A673 (cell line): Measurements from ENCODE around the gene LRRK1. TPM values are rescaled to one million over a fixed set of nuclear protein-coding genes. Genes with fewer than 3 reads are reported as not detected.

Experiments used
- BruUV-seq: library from RNA; stranded (reverse); fragments of 400-500 nt; replicated peaks from 2 replicates; lab custom pipeline; 2021; lab: Mats Ljungman, UMichigan
- CTCF ChIA-PET: fragments of 300-600 bp; sonication (Branson Sonifier 250); formaldehyde crosslinking; loops from one replicate; lab custom pipeline; 2022; ENCODE audit warnings: antibody characterized with exemption; lab: Charles Lee
- POLR2A ChIA-PET: fragments of 300-600 bp; sonication (Branson Sonifier 250); formaldehyde crosslinking; loops from one replicate; lab custom pipeline; 2022; ENCODE audit warnings: antibody characterized with exemption; ENCODE audit not compliant: low non-redundant PET; lab: Charles Lee
- DNase-seq: peaks from one replicate; pipeline ENCODE4 v3.0.0-alpha.2; 2015; ENCODE audit warnings: low spot score
- H3K27ac ChIP-seq: fragments of 200-600 bp; sonication (generic); 2 replicates; pipeline ENCODE4 v1.5.1; 2016; ENCODE audit warnings: mixed run types, low read depth, mild to moderate bottlenecking, mixed read lengths, antibody characterized with exemption, low read length; ENCODE audit not compliant: poor library complexity, severe bottlenecking
- H3K27me3 ChIP-seq: fragments of 200-600 bp; sonication (generic); replicated peaks from 2 replicates; pipeline ENCODE4 v1.6.1; 2017; ENCODE audit warnings: mixed run types, low read depth, mild to moderate bottlenecking, mixed read lengths, antibody characterized with exemption, low read length; ENCODE audit not compliant: insufficient read depth, poor library complexity
- H3K36me3 ChIP-seq: fragments of 200-600 bp; sonication (generic); 2 replicates; pipeline ENCODE4 v1.6.1; 2016; ENCODE audit warnings: mixed run types, mild to moderate bottlenecking, mixed read lengths, antibody characterized with exemption, low read length; ENCODE audit not compliant: insufficient read depth, poor library complexity, severe bottlenecking
- H3K4me1 ChIP-seq: fragments of 200-600 bp; sonication (generic); 2 replicates; pipeline ENCODE4 v1.6.1; 2017; ENCODE audit warnings: mixed run types, mild to moderate bottlenecking, mixed read lengths, antibody characterized with exemption, low read length; ENCODE audit not compliant: insufficient read depth, poor library complexity, severe bottlenecking
- H3K4me3 ChIP-seq: fragments of 200-600 bp; sonication (generic); 2 replicates; pipeline ENCODE4 v1.5.1; 2016; ENCODE audit warnings: low read depth, mixed run types, mild to moderate bottlenecking, mixed read lengths, low read length; ENCODE audit not compliant: poor library complexity, severe bottlenecking
- H3K9me3 ChIP-seq: fragments of 200-600 bp; sonication (generic); 2 replicates; pipeline ENCODE4 v1.6.1; 2016; ENCODE audit warnings: mixed run types, low read depth, mild to moderate bottlenecking, mixed read lengths, antibody characterized with exemption, low read length; ENCODE audit not compliant: poor library complexity, severe bottlenecking
- EZH2 ChIP-seq: fragments of 200-600 bp; sonication (generic); IDR thresholded peaks from 2 replicates; pipeline ENCODE4 v1.6.1; 2017; ENCODE audit warnings: borderline replicate concordance, low read depth, mild to moderate bottlenecking, mixed read lengths, antibody characterized with exemption, low read length; ENCODE audit not compliant: poor library complexity, severe bottlenecking
- intact Hi-C: fragments of 100-400 bp; cut with micrococcal nuclease; formaldehyde crosslinking; loops from one replicate; pipeline ENCODE4 v1.10.0; 2022; ENCODE audit not compliant: unreplicated experiment
- total RNA-seq: library from RNA; stranded (reverse); gene quantifications from 2 replicates; pipeline ENCODE4 v1.2.3, GENCODE V29; 2021
- TF ChIP-seq, protein P1 (sequence below): fragments of 300-800, 200-600 bp; sonication (generic); conservative IDR thresholded peaks from 2 replicates; pipeline ENCODE4 v1.5.1; 2017; ENCODE audit warnings: low read depth, mild to moderate bottlenecking, antibody characterized with exemption, low read length, moderate library complexity, mixed read lengths

LRRK1 gene
- total RNA-seq, 1 experiment from 2014 or later, result 7.7 TPM

DNA sequence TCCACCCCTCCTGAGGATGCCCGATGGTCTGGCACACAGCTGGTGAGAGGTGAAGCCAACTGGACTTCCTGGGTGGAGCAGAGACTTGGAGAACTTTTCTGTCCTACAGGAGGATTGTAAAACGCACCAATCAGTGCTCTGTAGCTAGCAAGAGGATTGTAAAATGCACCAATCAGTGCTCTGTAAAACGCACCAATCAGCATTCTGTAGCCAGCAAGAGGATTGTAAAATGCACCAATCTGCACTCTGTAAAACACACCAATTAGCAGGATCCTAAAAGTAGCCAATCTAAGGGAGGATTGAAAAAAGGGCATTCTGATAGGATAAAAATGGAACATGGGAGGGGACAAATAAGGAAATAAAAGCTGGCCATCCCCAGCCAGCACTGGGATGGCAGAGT is 182.5 kb downstream of the LRRK1 start:
- H3K4me3 ChIP-seq, result no peak overlapping the region
- TF ChIP-seq, protein P1, sequence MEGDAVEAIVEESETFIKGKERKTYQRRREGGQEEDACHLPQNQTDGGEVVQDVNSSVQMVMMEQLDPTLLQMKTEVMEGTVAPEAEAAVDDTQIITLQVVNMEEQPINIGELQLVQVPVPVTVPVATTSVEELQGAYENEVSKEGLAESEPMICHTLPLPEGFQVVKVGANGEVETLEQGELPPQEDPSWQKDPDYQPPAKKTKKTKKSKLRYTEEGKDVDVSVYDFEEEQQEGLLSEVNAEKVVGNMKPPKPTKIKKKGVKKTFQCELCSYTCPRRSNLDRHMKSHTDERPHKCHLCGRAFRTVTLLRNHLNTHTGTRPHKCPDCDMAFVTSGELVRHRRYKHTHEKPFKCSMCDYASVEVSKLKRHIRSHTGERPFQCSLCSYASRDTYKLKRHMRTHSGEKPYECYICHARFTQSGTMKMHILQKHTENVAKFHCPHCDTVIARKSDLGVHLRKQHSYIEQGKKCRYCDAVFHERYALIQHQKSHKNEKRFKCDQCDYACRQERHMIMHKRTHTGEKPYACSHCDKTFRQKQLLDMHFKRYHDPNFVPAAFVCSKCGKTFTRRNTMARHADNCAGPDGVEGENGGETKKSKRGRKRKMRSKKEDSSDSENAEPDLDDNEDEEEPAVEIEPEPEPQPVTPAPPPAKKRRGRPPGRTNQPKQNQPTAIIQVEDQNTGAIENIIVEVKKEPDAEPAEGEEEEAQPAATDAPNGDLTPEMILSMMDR, result no peak
- no peak for TF ChIP-seq EZH2
- no peaks in the 10 kb centered on the region for H3K36me3 ChIP-seq
- no peak for DNase-seq
- H3K4me1 ChIP-seq, result peaks cover 15% of the 10 kb centered on the region
- POLR2A ChIA-PET, result no interaction called here
- CTCF ChIA-PET, result interaction anchor here (0.7 kb wide), 1 partner anchor 90 kb away, joined by 3 read pairs; no protein-coding TSS in a partner anchor
- no peak overlapping the region for H3K27ac ChIP-seq
- H3K27me3 ChIP-seq, result no peaks in the 10 kb centered on the region
- no TSS peak for BruUV-seq
- no peaks in the 10 kb centered on the region for H3K9me3 ChIP-seq
- intact Hi-C loops, result no loop called here

DNA sequence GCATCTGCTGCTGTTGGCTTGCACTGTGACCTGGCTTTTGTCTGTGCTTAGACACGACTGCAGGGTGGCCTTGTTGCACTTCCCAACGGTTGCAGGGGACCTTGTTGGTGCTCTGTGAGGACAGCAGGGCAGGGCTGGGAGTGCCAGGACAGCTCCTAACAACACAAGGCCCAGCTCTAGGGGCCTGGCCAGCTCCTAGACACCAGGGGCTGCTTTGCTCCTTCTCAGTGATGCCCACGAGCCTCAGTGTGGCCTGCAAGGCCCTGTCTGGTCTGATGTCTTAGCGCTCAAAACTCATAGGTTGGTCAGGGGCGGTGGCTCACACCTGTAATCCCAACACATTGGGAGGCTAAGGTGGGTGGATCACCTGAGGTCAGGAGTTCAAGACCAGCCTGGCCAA is 183.6 kb downstream of the LRRK1 start:
- ChIA-PET CTCF (no interaction called here), POLR2A (no interaction called here)
- BruUV-seq, result no TSS peak
- no peaks in the 10 kb centered on the region for H3K9me3 ChIP-seq
- no peak for DNase-seq
- TF ChIP-seq EZH2, result no peak
- TF ChIP-seq, protein P1, result no peak
- H3K36me3 ChIP-seq, result no peaks in the 10 kb centered on the region
- no peak overlapping the region for H3K4me3 ChIP-seq
- no peak overlapping the region for H3K27ac ChIP-seq
- intact Hi-C loops, result no loop called here
- H3K4me1 ChIP-seq, result peaks cover 15% of the 10 kb centered on the region
- H3K27me3 ChIP-seq, result no peaks in the 10 kb centered on the region

DNA sequence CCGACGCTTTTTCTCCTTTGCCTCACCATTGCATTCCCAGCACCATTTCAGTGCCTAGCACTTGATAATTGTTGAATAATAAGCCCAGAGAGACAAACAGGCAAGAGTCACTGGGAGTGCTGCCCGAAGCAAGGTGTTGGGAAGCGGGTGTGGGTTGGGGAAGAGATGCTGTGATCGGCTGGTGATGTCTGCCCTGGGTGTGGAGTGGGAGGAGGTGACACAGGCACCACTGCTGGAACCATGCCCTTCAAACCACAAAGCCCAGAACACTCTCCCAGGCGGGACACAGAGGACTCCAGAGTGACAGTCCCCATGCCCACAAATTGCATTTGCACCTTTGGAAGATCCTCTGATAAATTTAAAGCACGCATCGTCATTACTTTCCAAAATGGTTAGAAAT is 184.4 kb downstream of the LRRK1 start:
- no TSS peak for BruUV-seq

More for the DNA sequence above, 184.4 kb downstream of the LRRK1 start:
- intact Hi-C loops, result no loop called here
- ChIA-PET CTCF (no interaction called here), POLR2A (no interaction called here)
- no peaks in the 10 kb centered on the region for H3K27me3 ChIP-seq
- H3K36me3 ChIP-seq, result no peaks in the 10 kb centered on the region
- H3K4me1 ChIP-seq, result peaks cover 15% of the 10 kb centered on the region
- no peaks in the 10 kb centered on the region for H3K9me3 ChIP-seq
- TF ChIP-seq, protein P1, result no peak
- no peak for TF ChIP-seq EZH2
- H3K27ac ChIP-seq, result no peak overlapping the region
- no peak overlapping the region for H3K4me3 ChIP-seq
- DNase-seq, result no peak
